ENCODE measurements around the gene ABCE1. TPM values are rescaled to one million over a fixed set of nuclear protein-coding genes. Genes with fewer than 3 reads are reported as not detected.
A peak's percentile ranks its signal among the peaks of the same experiment; 100 is the strongest.

Gene ABCE1
- total and polyA plus RNA-seq, 2 donors (not counting 1 experiment from before 2014, with no cell fraction given): 31.3 to 46.2 TPM

- Histone ChIP-seq H3K79me2 (ENCODE audit: control insufficient read depth, insufficient read depth, low read length) (peaks cover 68% of the 10 kb centered on the region), H3K4me2 (replicated peaks; ENCODE audit: low read depth, low read length, poor library complexity, severe bottlenecking) (peak overlapping the region; percentile 8), H2AFZ (ENCODE audit: insufficient read depth, low read depth, low read length, poor library complexity, severe bottlenecking) (no peak overlapping the region), H3K9ac (ENCODE audit: low read length) (no peak overlapping the region), H3K27me3 (replicated peaks in 1 of 4; ENCODE audit: control extremely low read depth in 1 of 4, control insufficient read depth in 3 of 4, insufficient read depth in 4 of 4, low read length in 3 of 4) (no peaks in the 10 kb centered on the region), H4K20me1 (ENCODE audit: control insufficient read depth, insufficient read depth, low read length, poor library complexity, severe bottlenecking) (no peaks in the 10 kb centered on the region), H3K9me3 (ENCODE audit: control extremely low read depth in 1 of 3, control insufficient read depth in 2 of 3, insufficient read depth in 1 of 3, low read length in 2 of 3) (no peaks in the 10 kb centered on the region), H3K36me3 (replicated peaks in 1 of 2; ENCODE audit: control extremely low read depth in 1 of 2, control insufficient read depth in 1 of 2, extremely low read depth in 1 of 2, insufficient read depth in 2 of 2, low read length in 1 of 2) (peaks cover 2 to 28% of the 10 kb centered on the region in 2 experiments), H3K4me1 (ENCODE audit: control insufficient read depth in 2 of 2, insufficient read depth in 2 of 2, low read length in 2 of 2) (peaks cover 26 to 40% of the 10 kb centered on the region in 2 donors), H3K4me3 (ENCODE audit: control extremely low read depth in 1 of 5, extremely low read depth in 1 of 5, insufficient read depth in 1 of 5, low read depth in 2 of 5, low read length in 4 of 5) (no peak overlapping the region), H3K27ac (ENCODE audit: low read length in 2 of 2) (peak overlapping the region in 1 of 2 donors; percentile 59)
- CTCF ChIA-PET: no interaction called here
- Mint-ChIP-seq H3K4me3 (no peak overlapping the region), H3K4me1 (peaks cover 32% of the 10 kb centered on the region), H3K27me3 (no peaks in the 10 kb centered on the region), H3K9me3 (ENCODE audit: insufficient read depth) (no peaks in the 10 kb centered on the region), H3K27ac (no peak overlapping the region)
- intact Hi-C loops (cut with micrococcal nuclease): no loop called here
- no peak for TF ChIP-seq EZH2 (IDR thresholded peaks at IDR 0.05; ENCODE audit: borderline replicate concordance, insufficient read depth, low read depth, low read length, poor library complexity, severe bottlenecking)
- TF ChIP-seq CTCF (IDR thresholded peaks at IDR 0.05): no peak
- ATAC-seq (ENCODE audit: low read depth) (no peak), DNase-seq (no peak)
- POLR2A ChIA-PET: no interaction called here
- 95% methylated on average over 2 of the region's 2 CpGs for WGBS (ENCODE audit: insufficient coverage)
Measured at GRCh38 chr4:145102619-145103018, 4.5 kb downstream of the ABCE1 start.

GRCh38 chr4:145103496-145103895 lies 5.4 kb downstream of the ABCE1 start:
- TF ChIP-seq CTCF (IDR thresholded peaks at IDR 0.05) (no peak), EZH2 (IDR thresholded peaks at IDR 0.05; ENCODE audit: borderline replicate concordance, insufficient read depth, low read depth, low read length, poor library complexity, severe bottlenecking) (no peak)
- H3K9me3 ChIP-seq (ENCODE audit: control extremely low read depth in 1 of 3, control insufficient read depth in 2 of 3, insufficient read depth in 1 of 3, low read length in 2 of 3): no peaks in the 10 kb centered on the region
- H3K27me3 ChIP-seq (replicated peaks in 1 of 4; ENCODE audit: control extremely low read depth in 1 of 4, control insufficient read depth in 3 of 4, insufficient read depth in 4 of 4, low read length in 3 of 4): no peaks in the 10 kb centered on the region
- peaks cover 26 to 39% of the 10 kb centered on the region in 2 donors for H3K4me1 ChIP-seq (ENCODE audit: control insufficient read depth in 2 of 2, insufficient read depth in 2 of 2, low read length in 2 of 2)
- peak; percentile 28 for ATAC-seq (ENCODE audit: low read depth)
- ChIA-PET CTCF (no interaction called here), POLR2A (no interaction called here)
- H3K36me3 ChIP-seq (replicated peaks in 1 of 2; ENCODE audit: control extremely low read depth in 1 of 2, control insufficient read depth in 1 of 2, extremely low read depth in 1 of 2, insufficient read depth in 2 of 2, low read length in 1 of 2): peaks cover 3 to 35% of the 10 kb centered on the region in 2 experiments
- no peak overlapping the region for H3K4me3 ChIP-seq (ENCODE audit: control extremely low read depth in 1 of 5, extremely low read depth in 1 of 5, insufficient read depth in 1 of 5, low read depth in 2 of 5, low read length in 4 of 5)
- H3K4me2 ChIP-seq (replicated peaks; ENCODE audit: low read depth, low read length, poor library complexity, severe bottlenecking): peak overlapping the region; percentile 25
- intact Hi-C loops (cut with micrococcal nuclease): no loop called here
- no CpG with 5 or more reads among the region's 3 CpGs for WGBS (ENCODE audit: insufficient coverage)
- no peak overlapping the region for H3K4me3 Mint-ChIP-seq
- H3K27ac ChIP-seq (ENCODE audit: low read length in 2 of 2): peak overlapping the region in 1 of 2 donors; percentile 59
- H3K27me3 Mint-ChIP-seq: no peaks in the 10 kb centered on the region
- no peak overlapping the region for H3K9ac ChIP-seq (ENCODE audit: low read length)
- H4K20me1 ChIP-seq (ENCODE audit: control insufficient read depth, insufficient read depth, low read length, poor library complexity, severe bottlenecking): peaks cover 5% of the 10 kb centered on the region
- no peak overlapping the region for H2AFZ ChIP-seq (ENCODE audit: insufficient read depth, low read depth, low read length, poor library complexity, severe bottlenecking)
- no peaks in the 10 kb centered on the region for H3K9me3 Mint-ChIP-seq (ENCODE audit: insufficient read depth)
- peaks cover 61% of the 10 kb centered on the region for H3K79me2 ChIP-seq (ENCODE audit: control insufficient read depth, insufficient read depth, low read length)
- H3K4me1 Mint-ChIP-seq: peaks cover 25% of the 10 kb centered on the region
- H3K27ac Mint-ChIP-seq: peak overlapping the region; percentile 77
- no peak for DNase-seq

Measured in B cell (primary cell).